CD4-positive, alpha-beta T cell treated with Interleukin-10 for 1 hour (primary cell): ENCODE measurements around the gene LRRC15.

Experiments
- DNase-seq: peaks from one replicate; pipeline ENCODE4 v3.0.0-alpha.2; 2020

Gene LRRC15

GRCh38 chr3:194314388-194315068 is 55.0 kb downstream of the LRRC15 start:
- no peak for DNase-seq

- no peak for DNase-seq
These were observed 55.8 kb downstream of the LRRC15 start for GRCh38 chr3:194313560-194314387.

GRCh38 chr3:194312743-194313281 is 56.7 kb downstream of the LRRC15 start:
- no peak for DNase-seq

GRCh38 chr3:194312186-194312742 is 57.3 kb downstream of the LRRC15 start:
- no peak for DNase-seq

- DNase-seq, result no peak
These were observed 58.5 kb downstream of the LRRC15 start for GRCh38 chr3:194311000-194311399.

GRCh38 chr3:194310060-194310835 is 59.3 kb downstream of the LRRC15 start:
- DNase-seq, result no peak

GRCh38 chr3:194308601-194309449 is 60.7 kb downstream of the LRRC15 start:
- DNase-seq, result no peak

GRCh38 chr3:194307849-194308248 is 61.7 kb downstream of the LRRC15 start:
- no peak for DNase-seq

- peak; percentile 30 for DNase-seq
These were observed 62.5 kb downstream of the LRRC15 start for GRCh38 chr3:194306771-194307640.

- peak; percentile 69 for DNase-seq
These were observed 63.3 kb downstream of the LRRC15 start for GRCh38 chr3:194306109-194306686.

GRCh38 chr3:194305356-194306108 is 64.0 kb downstream of the LRRC15 start:
- no peak for DNase-seq
